A673 (cell line): ENCODE data around the gene CIZ1.

Experiments
- CTCF ChIP-seq: fragments of 300-800, 200-600 bp; sonication (generic); conservative IDR thresholded peaks from 2 replicates; pipeline ENCODE4 v1.5.1; 2017; ENCODE audit warnings: low read depth, mild to moderate bottlenecking, antibody characterized with exemption, low read length, moderate library complexity, mixed read lengths
- EZH2 ChIP-seq: fragments of 200-600 bp; sonication (generic); IDR thresholded peaks from 2 replicates; pipeline ENCODE4 v1.6.1; 2017; ENCODE audit warnings: borderline replicate concordance, low read depth, mild to moderate bottlenecking, mixed read lengths, antibody characterized with exemption, low read length; ENCODE audit not compliant: poor library complexity, severe bottlenecking

- no peak for TF ChIP-seq EZH2
- no peak for TF ChIP-seq CTCF
These were observed 26.8 kb upstream of the CIZ1 start for GRCh38 chr9:128218172-128218517.
